Large intestine (tissue), 12 donors: ENCODE data around the gene PRCD. TPM values are rescaled to one million over a fixed set of nuclear protein-coding genes. Genes with fewer than 3 reads are reported as not detected.
A peak's percentile ranks its signal among the peaks of the same experiment; 100 is the strongest.

Experiments used
- DNase-seq, 2 donors: peaks; one replicate each; pipeline versions ENCODE4 v3.0.0 to v3.0.0-alpha.2; 2013
- H3K27ac ChIP-seq: one replicate; pipeline ENCODE4 v1.5.1; 2013; ENCODE audit warnings: low read length
- H3K27me3 ChIP-seq: 2 replicates; pipeline ENCODE4 v1.6.1; 2013; ENCODE audit warnings: low read length; ENCODE audit not compliant: control insufficient read depth, insufficient read depth
- H3K36me3 ChIP-seq: 2 replicates; pipeline ENCODE4 v1.6.1; 2013; ENCODE audit warnings: low read length; ENCODE audit not compliant: control insufficient read depth, insufficient read depth
- H3K4me1 ChIP-seq: one replicate; pipeline ENCODE4 v1.6.1; 2013; ENCODE audit warnings: low read length; ENCODE audit not compliant: control insufficient read depth, insufficient read depth
- H3K4me3 ChIP-seq: one replicate; pipeline ENCODE4 v1.5.1; 2013; ENCODE audit warnings: low read length
- H3K9me3 ChIP-seq: one replicate; pipeline ENCODE4 v1.6.1; 2013; ENCODE audit warnings: mild to moderate bottlenecking, low read depth, low read length, moderate library complexity; ENCODE audit not compliant: control insufficient read depth
- WGBS: methylation state at CpG from one replicate; pipeline ENCODE4 v1.1.5; 2013; ENCODE audit warnings: low lambda C conversion rate; ENCODE audit not compliant: insufficient coverage; 5-methylcytosine and 5-hydroxymethylcytosine counted together
- long read RNA-seq, 11 donors: transcript quantifications; one replicate each; lab custom pipeline, GENCODE V29; 2026
- polyA plus RNA-seq: library from polyadenylated mRNA; unstranded; fragments of 120-200 nt; gene quantifications from one replicate; pipeline ENCODE4 v1.2.1, GENCODE V29; 2013

Gene PRCD
- polyA plus RNA-seq, result 4.7 TPM
- long read RNA-seq, donor 1, result 0 reads
- long read RNA-seq, donor 2, result 0 reads
- long read RNA-seq, donor 3, result 0 reads
- long read RNA-seq, donor 4, result 0 reads
- long read RNA-seq, donor 5, result 0 reads
- long read RNA-seq, donor 6, result 0 reads
- long read RNA-seq, donor 7, partial matches to known transcripts, result 8 of 8 reads
- long read RNA-seq, donor 7, other reads (novel, unspliced or antisense), result 0 of 8 reads
- long read RNA-seq, donor 8, partial matches to known transcripts, result 20 of 20 reads
- long read RNA-seq, donor 8, other reads (novel, unspliced or antisense), result 0 of 20 reads
- long read RNA-seq, donor 9, partial matches to known transcripts, result 0 of 10 reads
- long read RNA-seq, donor 9, other reads (novel, unspliced or antisense), result 10 of 10 reads
- long read RNA-seq, donor 10, result 0 reads
- long read RNA-seq, donor 11, partial matches to known transcripts, result 17 of 17 reads
- long read RNA-seq, donor 11, other reads (novel, unspliced or antisense), result 0 of 17 reads

GRCh38 chr17:76539631-76540271 is at the start of gene PRCD:
PRCD (plus strand) TSS chr17:76540044; CDS start chr17:76540142, 98 bp downstream.
- DNase-seq, result no peak
- peaks cover 13% of the 10 kb centered on the region for H3K4me1 ChIP-seq
- peak within 1 kb of the TSS; percentile 5 for H3K27ac ChIP-seq
- H3K27me3 ChIP-seq, result peaks cover 50% of the 10 kb centered on the region
- WGBS, result no CpG with 5 or more reads among the region's 22 CpGs
- H3K9me3 ChIP-seq, result peaks cover 6% of the 10 kb centered on the region
- H3K36me3 ChIP-seq, result no peaks in the 10 kb centered on the region
- peak within 1 kb of the TSS; percentile 32 for H3K4me3 ChIP-seq

GRCh38 chr17:76490112-76490710 is 49.6 kb upstream of the PRCD start:
- H3K4me1 ChIP-seq, result peaks cover 48% of the 10 kb centered on the region
- no peaks in the 10 kb centered on the region for H3K27me3 ChIP-seq
- H3K36me3 ChIP-seq, result no peaks in the 10 kb centered on the region
- H3K9me3 ChIP-seq, result no peaks in the 10 kb centered on the region
- H3K27ac ChIP-seq, result no peak overlapping the region
- DNase-seq, result no peak
- WGBS, result no CpG with 5 or more reads among the region's 10 CpGs
- no peak overlapping the region for H3K4me3 ChIP-seq

- Histone ChIP-seq H3K4me3 (no peak overlapping the region), H3K4me1 (peaks cover 60% of the 10 kb centered on the region), H3K27ac (peak overlapping the region; percentile 88), H3K36me3 (no peaks in the 10 kb centered on the region), H3K27me3 (no peaks in the 10 kb centered on the region), H3K9me3 (no peaks in the 10 kb centered on the region)
- WGBS, result no CpG with 5 or more reads among the region's 17 CpGs
- peak in 1 of 2 donors; percentile 39 for DNase-seq
Measured at GRCh38 chr17:76491271-76492122, 48.3 kb upstream of the PRCD start.

- peak; percentile 76 to 92 for DNase-seq
- Histone ChIP-seq H3K4me1 (peaks cover 66% of the 10 kb centered on the region), H3K9me3 (no peaks in the 10 kb centered on the region), H3K27me3 (no peaks in the 10 kb centered on the region), H3K4me3 (peak overlapping the region; percentile 13), H3K36me3 (no peaks in the 10 kb centered on the region), H3K27ac (peak overlapping the region; percentile 88)
- no CpG with 5 or more reads among the region's 11 CpGs for WGBS
Measured at GRCh38 chr17:76492123-76492988, 47.5 kb upstream of the PRCD start.

GRCh38 chr17:76492989-76493501 is 46.8 kb upstream of the PRCD start:
- H3K27me3 ChIP-seq, result no peaks in the 10 kb centered on the region
- peaks cover 73% of the 10 kb centered on the region for H3K4me1 ChIP-seq
- peak; percentile 85 to 93 for DNase-seq
- peak overlapping the region; percentile 88 for H3K27ac ChIP-seq
- H3K4me3 ChIP-seq, result peak overlapping the region; percentile 13
- no CpG with 5 or more reads among the region's 15 CpGs for WGBS
- H3K36me3 ChIP-seq, result no peaks in the 10 kb centered on the region
- no peaks in the 10 kb centered on the region for H3K9me3 ChIP-seq

- WGBS, result no CpG with 5 or more reads among the region's 21 CpGs
- no peak overlapping the region for H3K4me3 ChIP-seq
- DNase-seq, result no peak
- no peaks in the 10 kb centered on the region for H3K27me3 ChIP-seq
- H3K9me3 ChIP-seq, result no peaks in the 10 kb centered on the region
- peak overlapping the region; percentile 88 for H3K27ac ChIP-seq
- no peaks in the 10 kb centered on the region for H3K36me3 ChIP-seq
- peaks cover 79% of the 10 kb centered on the region for H3K4me1 ChIP-seq
Measured at GRCh38 chr17:76493505-76494167, 46.2 kb upstream of the PRCD start.

- Histone ChIP-seq H3K4me1 (peaks cover 89% of the 10 kb centered on the region), H3K27ac (peak overlapping the region; percentile 45), H3K9me3 (no peaks in the 10 kb centered on the region), H3K27me3 (no peaks in the 10 kb centered on the region), H3K4me3 (no peak overlapping the region), H3K36me3 (no peaks in the 10 kb centered on the region)
- no CpG with 5 or more reads among the region's 16 CpGs for WGBS
- DNase-seq, result peak; percentile 65 to 82
Measured at GRCh38 chr17:76495663-76496400, 44.0 kb upstream of the PRCD start.

GRCh38 chr17:76496464-76496863 is 43.4 kb upstream of the PRCD start:
- no CpG with 5 or more reads among the region's 6 CpGs for WGBS
- peaks cover 83% of the 10 kb centered on the region for H3K4me1 ChIP-seq
- H3K27me3 ChIP-seq, result no peaks in the 10 kb centered on the region
- no peak overlapping the region for H3K4me3 ChIP-seq
- no peaks in the 10 kb centered on the region for H3K9me3 ChIP-seq
- H3K36me3 ChIP-seq, result no peaks in the 10 kb centered on the region
- peak overlapping the region; percentile 45 for H3K27ac ChIP-seq
- DNase-seq, result no peak
